ENCODE measurements around the gene METTL21A.
"Not testable (repeated sequence)": the region's sequence is repeated elsewhere in the genome, so short reads cannot be mapped to it uniquely, and the experiment has no call there.

The METTL21A gene

GRCh38 chr2:207646582-207646981 is 21.4 kb upstream of the METTL21A start:
- H3K27ac ChIP-seq (ENCODE audit: low read depth, low read length, severe bottlenecking); H3K36me3 ChIP-seq (ENCODE audit: control insufficient read depth, insufficient read depth, low read length); H3K9me3 ChIP-seq (ENCODE audit: control insufficient read depth, low read length); H3K4me3 ChIP-seq (ENCODE audit: extremely low read depth, insufficient read depth, low read length, poor library complexity, severe bottlenecking); H3K4me1 ChIP-seq (ENCODE audit: control insufficient read depth, insufficient read depth, low read length, poor library complexity, severe bottlenecking): not testable (repeated sequence)
- 91 to 92% methylated on average over 6 to 7 of the region's 7 CpGs for WGBS, 2 experiments (ENCODE audit: insufficient coverage in 2 of 2)

GRCh38 chr2:207643892-207644291 is 18.7 kb upstream of the METTL21A start:
- Histone ChIP-seq H3K4me3 (ENCODE audit: extremely low read depth, insufficient read depth, low read length, poor library complexity, severe bottlenecking) (no peak overlapping the region), H3K9me3 (ENCODE audit: control insufficient read depth, low read length) (no peaks in the 10 kb centered on the region), H3K4me1 (ENCODE audit: control insufficient read depth, insufficient read depth, low read length, poor library complexity, severe bottlenecking) (no peaks in the 10 kb centered on the region), H3K27ac (ENCODE audit: low read depth, low read length, severe bottlenecking) (no peak overlapping the region), H3K36me3 (ENCODE audit: control insufficient read depth, insufficient read depth, low read length) (no peaks in the 10 kb centered on the region)
- WGBS, 2 experiments (ENCODE audit: insufficient coverage in 2 of 2) = no CpG with 5 or more reads among the region's 1 CpG

GRCh38 chr2:207640661-207641060 is 15.5 kb upstream of the METTL21A start:
- Histone ChIP-seq H3K36me3 (ENCODE audit: control insufficient read depth, insufficient read depth, low read length) (no peaks in the 10 kb centered on the region), H3K27ac (ENCODE audit: low read depth, low read length, severe bottlenecking) (no peak overlapping the region), H3K4me3 (ENCODE audit: extremely low read depth, insufficient read depth, low read length, poor library complexity, severe bottlenecking) (no peak overlapping the region), H3K9me3 (ENCODE audit: control insufficient read depth, low read length) (no peaks in the 10 kb centered on the region), H3K4me1 (ENCODE audit: control insufficient read depth, insufficient read depth, low read length, poor library complexity, severe bottlenecking) (peaks cover 2% of the 10 kb centered on the region)
- WGBS, 2 experiments (ENCODE audit: insufficient coverage in 2 of 2) = no CpG with 5 or more reads among the region's 1 CpG

- Histone ChIP-seq H3K4me1 (ENCODE audit: control insufficient read depth, insufficient read depth, low read length, poor library complexity, severe bottlenecking) (peaks cover 3% of the 10 kb centered on the region), H3K9me3 (ENCODE audit: control insufficient read depth, low read length) (no peaks in the 10 kb centered on the region), H3K27ac (ENCODE audit: low read depth, low read length, severe bottlenecking) (no peak overlapping the region), H3K36me3 (ENCODE audit: control insufficient read depth, insufficient read depth, low read length) (no peaks in the 10 kb centered on the region), H3K4me3 (ENCODE audit: extremely low read depth, insufficient read depth, low read length, poor library complexity, severe bottlenecking) (no peak overlapping the region)
Observed at GRCh38 chr2:207640160-207640559, 15.0 kb upstream of the METTL21A start.

GRCh38 chr2:207639288-207639687 is 14.1 kb upstream of the METTL21A start:
- H3K4me3 ChIP-seq (ENCODE audit: extremely low read depth, insufficient read depth, low read length, poor library complexity, severe bottlenecking); H3K9me3 ChIP-seq (ENCODE audit: control insufficient read depth, low read length); H3K4me1 ChIP-seq (ENCODE audit: control insufficient read depth, insufficient read depth, low read length, poor library complexity, severe bottlenecking); H3K36me3 ChIP-seq (ENCODE audit: control insufficient read depth, insufficient read depth, low read length); H3K27ac ChIP-seq (ENCODE audit: low read depth, low read length, severe bottlenecking): not testable (repeated sequence)
- 100% methylated on average over 2 of the region's 3 CpGs; no CpG with 5 or more reads in 1 of the 2 experiments for WGBS, 2 experiments (ENCODE audit: insufficient coverage in 2 of 2)

GRCh38 chr2:207635468-207636200 is 10.4 kb upstream of the METTL21A start:
- Histone ChIP-seq H3K9me3 (ENCODE audit: control insufficient read depth, low read length) (no peaks in the 10 kb centered on the region), H3K27ac (ENCODE audit: low read depth, low read length, severe bottlenecking) (no peak overlapping the region), H3K4me1 (ENCODE audit: control insufficient read depth, insufficient read depth, low read length, poor library complexity, severe bottlenecking) (peaks cover 3% of the 10 kb centered on the region), H3K36me3 (ENCODE audit: control insufficient read depth, insufficient read depth, low read length) (no peaks in the 10 kb centered on the region), H3K4me3 (ENCODE audit: extremely low read depth, insufficient read depth, low read length, poor library complexity, severe bottlenecking) (no peak overlapping the region)
- WGBS, 2 experiments (ENCODE audit: insufficient coverage in 2 of 2) = 83 to 84% methylated on average over 8 to 10 of the region's 11 CpGs

- Histone ChIP-seq H3K4me1 (ENCODE audit: control insufficient read depth, insufficient read depth, low read length, poor library complexity, severe bottlenecking) (peaks cover 3% of the 10 kb centered on the region), H3K4me3 (ENCODE audit: extremely low read depth, insufficient read depth, low read length, poor library complexity, severe bottlenecking) (no peak overlapping the region), H3K36me3 (ENCODE audit: control insufficient read depth, insufficient read depth, low read length) (no peaks in the 10 kb centered on the region), H3K27ac (ENCODE audit: low read depth, low read length, severe bottlenecking) (no peak overlapping the region), H3K9me3 (ENCODE audit: control insufficient read depth, low read length) (no peaks in the 10 kb centered on the region)
- 78 to 92% methylated on average over 1 of the region's 3 CpGs for WGBS, 2 experiments (ENCODE audit: insufficient coverage in 2 of 2)
Observed at GRCh38 chr2:207633686-207634085, 8.5 kb upstream of the METTL21A start.

GRCh38 chr2:207632575-207633493 is 7.6 kb upstream of the METTL21A start:
- H3K9me3 ChIP-seq (ENCODE audit: control insufficient read depth, low read length) = no peaks in the 10 kb centered on the region
- WGBS, 2 experiments (ENCODE audit: insufficient coverage in 2 of 2) = 87 to 97% methylated on average over 6 to 8 of the region's 8 CpGs
- H3K4me1 ChIP-seq (ENCODE audit: control insufficient read depth, insufficient read depth, low read length, poor library complexity, severe bottlenecking) = peaks cover 3% of the 10 kb centered on the region
- H3K36me3 ChIP-seq (ENCODE audit: control insufficient read depth, insufficient read depth, low read length) = no peaks in the 10 kb centered on the region
- H3K4me3 ChIP-seq (ENCODE audit: extremely low read depth, insufficient read depth, low read length, poor library complexity, severe bottlenecking) = no peak overlapping the region
- peak overlapping the region; percentile 20 for H3K27ac ChIP-seq (ENCODE audit: low read depth, low read length, severe bottlenecking)

- H3K4me3 ChIP-seq (ENCODE audit: extremely low read depth, insufficient read depth, low read length, poor library complexity, severe bottlenecking) = no peak overlapping the region
- no peaks in the 10 kb centered on the region for H3K4me1 ChIP-seq (ENCODE audit: control insufficient read depth, insufficient read depth, low read length, poor library complexity, severe bottlenecking)
- no peaks in the 10 kb centered on the region for H3K9me3 ChIP-seq (ENCODE audit: control insufficient read depth, low read length)
- WGBS, 2 experiments (ENCODE audit: insufficient coverage in 2 of 2) = 89% methylated on average over 2 to 3 of the region's 4 CpGs
- no peak overlapping the region for H3K27ac ChIP-seq (ENCODE audit: low read depth, low read length, severe bottlenecking)
- no peaks in the 10 kb centered on the region for H3K36me3 ChIP-seq (ENCODE audit: control insufficient read depth, insufficient read depth, low read length)
Observed at GRCh38 chr2:207630491-207630890, 5.3 kb upstream of the METTL21A start.

- Histone ChIP-seq H3K4me1 (ENCODE audit: control insufficient read depth, insufficient read depth, low read length, poor library complexity, severe bottlenecking) (no peaks in the 10 kb centered on the region), H3K4me3 (ENCODE audit: extremely low read depth, insufficient read depth, low read length, poor library complexity, severe bottlenecking) (no peak overlapping the region), H3K36me3 (ENCODE audit: control insufficient read depth, insufficient read depth, low read length) (no peaks in the 10 kb centered on the region), H3K9me3 (ENCODE audit: control insufficient read depth, low read length) (no peaks in the 10 kb centered on the region), H3K27ac (ENCODE audit: low read depth, low read length, severe bottlenecking) (no peak overlapping the region)
- 67 to 100% methylated on average over 1 of the region's 1 CpG for WGBS, 2 experiments (ENCODE audit: insufficient coverage in 2 of 2)
Observed at GRCh38 chr2:207629553-207629952, 4.4 kb upstream of the METTL21A start.

All from mesodermal cell (in vitro differentiated cells).